Measurements from ENCODE around the gene TOM1L2. TPM values are rescaled to one million over a fixed set of nuclear protein-coding genes. Genes with fewer than 3 reads are reported as not detected.

TOM1L2 gene
- total and polyA plus RNA-seq, 2 of the 4 experiments (the other 2 are of a cell fraction): 34.4 to 51.7 TPM

DNA sequence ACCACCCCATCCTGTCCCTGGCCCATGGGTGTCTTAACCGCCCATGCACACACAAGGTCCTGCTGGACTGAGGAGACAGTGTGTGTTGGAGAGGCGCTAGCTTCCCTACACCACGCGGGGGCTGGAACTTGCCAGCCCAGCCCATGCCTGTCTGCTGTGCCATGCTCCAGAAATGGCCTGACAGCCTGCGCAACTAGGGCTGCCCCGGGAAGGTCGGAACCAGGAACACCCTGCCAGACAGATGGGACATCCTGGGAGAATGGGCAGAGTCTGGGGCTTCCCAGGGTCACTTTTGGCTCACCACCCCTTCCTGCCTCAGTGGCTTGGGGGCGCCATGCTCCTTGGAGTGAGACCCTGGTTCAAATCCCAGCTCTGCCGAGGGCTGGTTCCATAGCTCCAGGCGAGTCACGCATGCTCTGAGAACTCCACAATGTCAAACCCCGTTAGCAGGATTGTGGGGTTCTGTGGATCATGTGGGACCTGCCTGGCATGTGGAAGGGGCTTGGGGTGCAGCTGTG, 171.6 kb downstream of the TOM1L2 start:
- Histone ChIP-seq H3K79me1 (ENCODE audit: low read depth in 1 of 2, low read length in 2 of 2) (peaks cover 20 to 75% of the 10 kb centered on the region in 2 experiments), H4K20me1 (ENCODE audit: insufficient read depth, low read length) (peaks cover 50% of the 10 kb centered on the region), H2BK120ac (ENCODE audit: low read depth, low read length) (no peak overlapping the region), H2BK20ac (ENCODE audit: low read depth, low read length) (no peak overlapping the region), H3K18ac (ENCODE audit: low read depth, low read length) (no peak overlapping the region), H3K9me1 (ENCODE audit: insufficient read depth, low read length) (no peaks in the 10 kb centered on the region), H4K5ac (ENCODE audit: low read depth, low read length) (no peak overlapping the region), H4K91ac (ENCODE audit: insufficient read depth, low read depth, low read length) (no peak overlapping the region), H3K27ac (ENCODE audit: insufficient read depth, low read length) (no peak overlapping the region), H3K23ac (ENCODE audit: low read depth, low read length) (no peak overlapping the region), H3K4me1 (ENCODE audit: control insufficient read depth, insufficient read depth, low read length) (no peaks in the 10 kb centered on the region), H2BK15ac (ENCODE audit: low read depth, low read length) (no peak overlapping the region), H2BK5ac (ENCODE audit: low read depth, low read length, poor library complexity, severe bottlenecking) (no peak overlapping the region), H3K27me3 (ENCODE audit: control insufficient read depth, insufficient read depth, low read length) (no peaks in the 10 kb centered on the region), H2AK5ac (ENCODE audit: low read depth, low read length) (no peak overlapping the region), H4K8ac (ENCODE audit: low read depth in 2 of 2, low read length in 2 of 2) (no peak overlapping the region), H3K4me2 (ENCODE audit: low read depth, low read length) (no peak overlapping the region), H3K36me3 (ENCODE audit: control insufficient read depth, insufficient read depth, low read length) (peaks cover 67% of the 10 kb centered on the region), H3K56ac (ENCODE audit: extremely low read depth, insufficient read depth, low read length) (no peak overlapping the region), H3K9me3 (ENCODE audit: control insufficient read depth, insufficient read depth, low read length) (no peaks in the 10 kb centered on the region), H3K14ac (replicated peaks; ENCODE audit: low read depth, low read length) (no peak overlapping the region), H3K4me3 (ENCODE audit: insufficient read depth, low read depth, low read length) (no peak overlapping the region), H3K4ac (ENCODE audit: low read depth, low read length) (no peak overlapping the region), H2AFZ (replicated peaks; ENCODE audit: low read length, poor library complexity) (peak overlapping the region; percentile 8), H3K9ac (ENCODE audit: low read depth, low read length) (no peak overlapping the region), H2AK9ac (replicated peaks; ENCODE audit: low read depth, low read length, poor library complexity) (no peak overlapping the region)
- in situ Hi-C loops (cut with MboI; ENCODE audit: low sequenced_read_pairs): no loop called here
- BruUV-seq (replicated peaks): no TSS peak
- intact Hi-C loops (cut with micrococcal nuclease): no loop called here
- dilution Hi-C loops (cut with HindIII; ENCODE audit: low sequenced_read_pairs, unreplicated experiment): no loop called here
- ChIA-PET POLR2A (ENCODE audit: unreplicated experiment) (no interaction called here), CTCF (no interaction called here)
- DNase-seq (no peak), ATAC-seq (ENCODE audit: low read depth) (no peak)
- TF ChIP-seq RCOR1 (IDR thresholded peaks at IDR 0.05; ENCODE audit: insufficient replicate concordance, low read length): no peak
- TF ChIP-seq CHD1 (IDR thresholded peaks at IDR 0.05; ENCODE audit: low read depth, low read length): no peak
- no peak for TF ChIP-seq SMC3 (IDR thresholded peaks at IDR 0.05; ENCODE audit: low read depth, low read length)
- no peak for TF ChIP-seq RAD21 (IDR thresholded peaks at IDR 0.05; ENCODE audit: low read length)
- WGBS, 2 experiments (ENCODE audit: extremely low coverage in 2 of 2, insufficient read length in 1 of 2): 96% methylated on average over 8 of the region's 12 CpGs; no CpG with 5 or more reads in 1 of the 2 experiments

Measured in IMR-90 (cell line).